ENCODE measurements around the gene MDC1. TPM values are rescaled to one million over a fixed set of nuclear protein-coding genes. Genes with fewer than 3 reads are reported as not detected.
A peak's percentile ranks its signal among the peaks of the same experiment; 100 is the strongest.

MDC1 gene
- total and polyA plus RNA-seq, 2 of the 13 experiments (the other 11 are each of a cell fraction or from before 2014, with no cell fraction given) = 8.4 to 14.0 TPM

GRCh38 chr6:30744054-30744805, 27.1 kb upstream of the MDC1 start, which contains the start of gene IER3 (continued):
- TF ChIP-seq, protein P1, sequence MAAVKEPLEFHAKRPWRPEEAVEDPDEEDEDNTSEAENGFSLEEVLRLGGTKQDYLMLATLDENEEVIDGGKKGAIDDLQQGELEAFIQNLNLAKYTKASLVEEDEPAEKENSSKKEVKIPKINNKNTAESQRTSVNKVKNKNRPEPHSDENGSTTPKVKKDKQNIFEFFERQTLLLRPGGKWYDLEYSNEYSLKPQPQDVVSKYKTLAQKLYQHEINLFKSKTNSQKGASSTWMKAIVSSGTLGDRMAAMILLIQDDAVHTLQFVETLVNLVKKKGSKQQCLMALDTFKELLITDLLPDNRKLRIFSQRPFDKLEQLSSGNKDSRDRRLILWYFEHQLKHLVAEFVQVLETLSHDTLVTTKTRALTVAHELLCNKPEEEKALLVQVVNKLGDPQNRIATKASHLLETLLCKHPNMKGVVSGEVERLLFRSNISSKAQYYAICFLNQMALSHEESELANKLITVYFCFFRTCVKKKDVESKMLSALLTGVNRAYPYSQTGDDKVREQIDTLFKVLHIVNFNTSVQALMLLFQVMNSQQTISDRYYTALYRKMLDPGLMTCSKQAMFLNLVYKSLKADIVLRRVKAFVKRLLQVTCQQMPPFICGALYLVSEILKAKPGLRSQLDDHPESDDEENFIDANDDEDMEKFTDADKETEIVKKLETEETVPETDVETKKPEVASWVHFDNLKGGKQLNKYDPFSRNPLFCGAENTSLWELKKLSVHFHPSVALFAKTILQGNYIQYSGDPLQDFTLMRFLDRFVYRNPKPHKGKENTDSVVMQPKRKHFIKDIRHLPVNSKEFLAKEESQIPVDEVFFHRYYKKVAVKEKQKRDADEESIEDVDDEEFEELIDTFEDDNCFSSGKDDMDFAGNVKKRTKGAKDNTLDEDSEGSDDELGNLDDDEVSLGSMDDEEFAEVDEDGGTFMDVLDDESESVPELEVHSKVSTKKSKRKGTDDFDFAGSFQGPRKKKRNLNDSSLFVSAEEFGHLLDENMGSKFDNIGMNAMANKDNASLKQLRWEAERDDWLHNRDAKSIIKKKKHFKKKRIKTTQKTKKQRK (IDR thresholded peaks at IDR 0.05; ENCODE audit: low read length) = no peak
- TF ChIP-seq IRF2 (CRISPR knock-in tag; IDR thresholded peaks at IDR 0.05) (peak; percentile 96), ZFP62 (CRISPR knock-in tag; IDR thresholded peaks at IDR 0.05) (no peak), ZNF83 (CRISPR knock-in tag; IDR thresholded peaks at IDR 0.05; ENCODE audit: borderline replicate concordance) (peak; percentile 39; the same call in 1 of the 2 replicates), ZBTB42 (CRISPR knock-in tag; IDR thresholded peaks at IDR 0.05) (0 out of 2 replicates have a peak, but pooled peaks have one; percentile 71), ZNF337 (CRISPR knock-in tag; IDR thresholded peaks at IDR 0.05; ENCODE audit: borderline replicate concordance, low read depth) (no peak), JDP2 (CRISPR knock-in tag; IDR thresholded peaks at IDR 0.05; ENCODE audit: borderline replicate concordance) (no peak; the same call in 1 of the 2 replicates), ZSCAN29 (CRISPR knock-in tag; conservative IDR thresholded peaks at IDR 0.05) (no peak; the same call in 1 of the 2 replicates), FOSL1 (CRISPR knock-in tag; IDR thresholded peaks at IDR 0.05; ENCODE audit: borderline replicate concordance) (peak; percentile 34; the same call in 1 of the 2 replicates), ZNF780A (CRISPR knock-in tag; IDR thresholded peaks at IDR 0.05) (no peak; the same call in 1 of the 2 replicates), SP2 (CRISPR knock-in tag; IDR thresholded peaks at IDR 0.05) (no peak), ZNF513 (CRISPR knock-in tag; conservative IDR thresholded peaks at IDR 0.05) (no peak), ZNF605 (CRISPR knock-in tag; IDR thresholded peaks at IDR 0.05) (peak; percentile 64), NFRKB (IDR thresholded peaks at IDR 0.05) (no peak), POLR2AphosphoS5 (IDR thresholded peaks at IDR 0.05; ENCODE audit: low read depth, low read length) (peak; percentile 100), HHEX (CRISPR knock-in tag; IDR thresholded peaks at IDR 0.05) (no peak), YEATS4 (CRISPR knock-in tag; IDR thresholded peaks at IDR 0.05; ENCODE audit: borderline replicate concordance) (peak; percentile 74; the same call in 1 of the 2 replicates), ZNF235 (CRISPR knock-in tag; IDR thresholded peaks at IDR 0.05; ENCODE audit: borderline replicate concordance) (peak; percentile 99)
- TF ChIP-seq, protein P2, sequence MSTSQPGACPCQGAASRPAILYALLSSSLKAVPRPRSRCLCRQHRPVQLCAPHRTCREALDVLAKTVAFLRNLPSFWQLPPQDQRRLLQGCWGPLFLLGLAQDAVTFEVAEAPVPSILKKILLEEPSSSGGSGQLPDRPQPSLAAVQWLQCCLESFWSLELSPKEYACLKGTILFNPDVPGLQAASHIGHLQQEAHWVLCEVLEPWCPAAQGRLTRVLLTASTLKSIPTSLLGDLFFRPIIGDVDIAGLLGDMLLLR (CRISPR knock-in tag; IDR thresholded peaks at IDR 0.05) = peak; percentile 91
- TF ChIP-seq, protein P3, sequence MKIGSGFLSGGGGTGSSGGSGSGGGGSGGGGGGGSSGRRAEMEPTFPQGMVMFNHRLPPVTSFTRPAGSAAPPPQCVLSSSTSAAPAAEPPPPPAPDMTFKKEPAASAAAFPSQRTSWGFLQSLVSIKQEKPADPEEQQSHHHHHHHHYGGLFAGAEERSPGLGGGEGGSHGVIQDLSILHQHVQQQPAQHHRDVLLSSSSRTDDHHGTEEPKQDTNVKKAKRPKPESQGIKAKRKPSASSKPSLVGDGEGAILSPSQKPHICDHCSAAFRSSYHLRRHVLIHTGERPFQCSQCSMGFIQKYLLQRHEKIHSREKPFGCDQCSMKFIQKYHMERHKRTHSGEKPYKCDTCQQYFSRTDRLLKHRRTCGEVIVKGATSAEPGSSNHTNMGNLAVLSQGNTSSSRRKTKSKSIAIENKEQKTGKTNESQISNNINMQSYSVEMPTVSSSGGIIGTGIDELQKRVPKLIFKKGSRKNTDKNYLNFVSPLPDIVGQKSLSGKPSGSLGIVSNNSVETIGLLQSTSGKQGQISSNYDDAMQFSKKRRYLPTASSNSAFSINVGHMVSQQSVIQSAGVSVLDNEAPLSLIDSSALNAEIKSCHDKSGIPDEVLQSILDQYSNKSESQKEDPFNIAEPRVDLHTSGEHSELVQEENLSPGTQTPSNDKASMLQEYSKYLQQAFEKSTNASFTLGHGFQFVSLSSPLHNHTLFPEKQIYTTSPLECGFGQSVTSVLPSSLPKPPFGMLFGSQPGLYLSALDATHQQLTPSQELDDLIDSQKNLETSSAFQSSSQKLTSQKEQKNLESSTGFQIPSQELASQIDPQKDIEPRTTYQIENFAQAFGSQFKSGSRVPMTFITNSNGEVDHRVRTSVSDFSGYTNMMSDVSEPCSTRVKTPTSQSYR (CRISPR knock-in tag; IDR thresholded peaks at IDR 0.05; ENCODE audit: borderline replicate concordance) = peak; percentile 63; the same call in 1 of the 2 replicates

Measured in HepG2 (cell line).